ACC112 (cell line): ENCODE data around the gene NPHP4.

Experiments
- H2AFZ ChIP-seq: fragments of 200-600 bp; sonication (generic); one replicate; pipeline ENCODE4 v1.6.0; 2017; ENCODE audit warnings: antibody characterized with exemption, low read length; ENCODE audit not compliant: unreplicated experiment
- H3K27ac ChIP-seq: fragments of 200-600 bp; sonication (generic); 2 replicates; pipeline ENCODE4 v1.5.1; 2014; ENCODE audit warnings: low read depth, mild to moderate bottlenecking, antibody characterized with exemption, low read length, moderate library complexity
- H3K27me3 ChIP-seq: fragments of 200-600 bp; sonication (generic); 2 replicates; pipeline ENCODE4 v1.6.1; 2014; ENCODE audit warnings: mild to moderate bottlenecking, antibody characterized with exemption, low read length, moderate library complexity, mixed read lengths; ENCODE audit not compliant: insufficient read depth
- H3K36me3 ChIP-seq: fragments of 200-600 bp; sonication (generic); 2 replicates; pipeline ENCODE4 v1.6.1; 2016; ENCODE audit warnings: mild to moderate bottlenecking, antibody characterized with exemption, low read length, moderate library complexity, mixed read lengths; ENCODE audit not compliant: insufficient read depth
- H3K4me1 ChIP-seq: fragments of 200-600 bp; sonication (generic); one replicate; pipeline ENCODE4 v1.6.1; 2016; ENCODE audit warnings: low read length, mixed read lengths; ENCODE audit not compliant: insufficient read depth, unreplicated experiment, control insufficient read depth
- H3K4me3 ChIP-seq: fragments of 200-600 bp; sonication (generic); 2 replicates; pipeline ENCODE4 v1.5.1; 2014; ENCODE audit warnings: mild to moderate bottlenecking, low read depth, low read length
- H3K79me2 ChIP-seq: fragments of 200-600 bp; sonication (generic); one replicate; pipeline ENCODE4 v1.6.0; 2016; ENCODE audit warnings: low read length; ENCODE audit not compliant: control insufficient read depth, unreplicated experiment, insufficient read depth

Gene NPHP4

GRCh38 chr1:5955479-5955977 is 36.7 kb downstream of the NPHP4 start:
- H3K4me3 ChIP-seq = no peak overlapping the region

GRCh38 chr1:5954964-5955363 is 37.3 kb downstream of the NPHP4 start:
- Histone ChIP-seq H3K36me3 (0 out of 2 replicates have a peak, but pooled peaks cover 8% of the 10 kb centered on the region), H3K4me1 (no peaks in the 10 kb centered on the region), H3K27me3 (no peaks in the 10 kb centered on the region), H3K79me2 (no peaks in the 10 kb centered on the region), H2AFZ (no peak overlapping the region), H3K4me3 (no peak overlapping the region), H3K27ac (no peak overlapping the region)

More at GRCh38 chr1:5955479-5955977, 36.7 kb downstream of the NPHP4 start:
- H3K36me3 ChIP-seq = 0 out of 2 replicates have a peak, but pooled peaks cover 8% of the 10 kb centered on the region
- no peak overlapping the region for H3K27ac ChIP-seq
- no peaks in the 10 kb centered on the region for H3K4me1 ChIP-seq
- no peak overlapping the region for H2AFZ ChIP-seq
- H3K27me3 ChIP-seq = no peaks in the 10 kb centered on the region
- H3K79me2 ChIP-seq = no peaks in the 10 kb centered on the region

GRCh38 chr1:5953386-5953785 is 38.8 kb downstream of the NPHP4 start:
- H3K36me3 ChIP-seq = 0 out of 2 replicates have a peak, but pooled peaks cover 8% of the 10 kb centered on the region
- H3K27ac ChIP-seq = no peak overlapping the region
- H3K4me3 ChIP-seq = no peak overlapping the region
- no peak overlapping the region for H2AFZ ChIP-seq
- no peaks in the 10 kb centered on the region for H3K79me2 ChIP-seq
- H3K4me1 ChIP-seq = no peaks in the 10 kb centered on the region
- H3K27me3 ChIP-seq = no peaks in the 10 kb centered on the region

- H3K79me2 ChIP-seq = no peaks in the 10 kb centered on the region
- H3K4me3 ChIP-seq = no peak overlapping the region
- H3K4me1 ChIP-seq = no peaks in the 10 kb centered on the region
- H3K27ac ChIP-seq = no peak overlapping the region
- H3K27me3 ChIP-seq = no peaks in the 10 kb centered on the region
- 0 out of 2 replicates have a peak, but pooled peaks cover 8% of the 10 kb centered on the region for H3K36me3 ChIP-seq
- no peak overlapping the region for H2AFZ ChIP-seq
Observed at GRCh38 chr1:5951846-5952410, 40.3 kb downstream of the NPHP4 start.

- Histone ChIP-seq H3K36me3 (0 out of 2 replicates have a peak, but pooled peaks cover 8% of the 10 kb centered on the region), H3K27ac (no peak overlapping the region)
Observed at GRCh38 chr1:5950994-5951785, 41.0 kb downstream of the NPHP4 start.

GRCh38 chr1:5950201-5950895 is 41.9 kb downstream of the NPHP4 start:
- 0 out of 2 replicates have a peak, but pooled peaks cover 4% of the 10 kb centered on the region for H3K36me3 ChIP-seq
- H3K4me3 ChIP-seq = no peak overlapping the region
- H3K27me3 ChIP-seq = no peaks in the 10 kb centered on the region
- no peak overlapping the region for H3K27ac ChIP-seq
- no peaks in the 10 kb centered on the region for H3K4me1 ChIP-seq
- H3K79me2 ChIP-seq = no peaks in the 10 kb centered on the region
- no peak overlapping the region for H2AFZ ChIP-seq

More at GRCh38 chr1:5950994-5951785, 41.0 kb downstream of the NPHP4 start:
- H2AFZ ChIP-seq = no peak overlapping the region
- no peaks in the 10 kb centered on the region for H3K79me2 ChIP-seq
- H3K4me1 ChIP-seq = no peaks in the 10 kb centered on the region
- no peaks in the 10 kb centered on the region for H3K27me3 ChIP-seq
- H3K4me3 ChIP-seq = no peak overlapping the region

- no peak overlapping the region for H3K4me3 ChIP-seq
- H2AFZ ChIP-seq = no peak overlapping the region
- no peaks in the 10 kb centered on the region for H3K79me2 ChIP-seq
- H3K27ac ChIP-seq = no peak overlapping the region
- no peaks in the 10 kb centered on the region for H3K27me3 ChIP-seq
- H3K4me1 ChIP-seq = no peaks in the 10 kb centered on the region
- H3K36me3 ChIP-seq = no peaks in the 10 kb centered on the region
Observed at GRCh38 chr1:5949761-5950100, 42.5 kb downstream of the NPHP4 start.

GRCh38 chr1:5949085-5949760 is 43.0 kb downstream of the NPHP4 start:
- no peaks in the 10 kb centered on the region for H3K4me1 ChIP-seq
- H3K4me3 ChIP-seq = no peak overlapping the region
- no peaks in the 10 kb centered on the region for H3K79me2 ChIP-seq
- H3K27me3 ChIP-seq = no peaks in the 10 kb centered on the region
- no peaks in the 10 kb centered on the region for H3K36me3 ChIP-seq
- no peak overlapping the region for H2AFZ ChIP-seq
- H3K27ac ChIP-seq = no peak overlapping the region

GRCh38 chr1:5948681-5949005 is 43.6 kb downstream of the NPHP4 start:
- Histone ChIP-seq H3K27me3 (no peaks in the 10 kb centered on the region), H3K4me3 (no peak overlapping the region), H3K79me2 (no peaks in the 10 kb centered on the region), H2AFZ (no peak overlapping the region), H3K4me1 (no peaks in the 10 kb centered on the region), H3K36me3 (no peaks in the 10 kb centered on the region), H3K27ac (no peak overlapping the region)

- no peaks in the 10 kb centered on the region for H3K36me3 ChIP-seq
Observed at GRCh38 chr1:5947978-5948680, 44.1 kb downstream of the NPHP4 start.

More at GRCh38 chr1:5947978-5948680, 44.1 kb downstream of the NPHP4 start:
- H3K79me2 ChIP-seq = no peaks in the 10 kb centered on the region
- no peak overlapping the region for H3K27ac ChIP-seq
- H3K4me1 ChIP-seq = no peaks in the 10 kb centered on the region
- H2AFZ ChIP-seq = no peak overlapping the region
- no peaks in the 10 kb centered on the region for H3K27me3 ChIP-seq
- H3K4me3 ChIP-seq = no peak overlapping the region
